PC-3 (cell line): Measurements from ENCODE around the gene OR8H2.

Experiments used
- CTCF ChIP-seq: fragments of 300-600 bp; sonication (generic); conservative IDR thresholded peaks from 2 replicates; pipeline ENCODE4 v1.5.1; 2017; ENCODE audit warnings: antibody characterized with exemption, low read depth, mild to moderate bottlenecking, low read length
- EZH2 ChIP-seq: fragments of 300-600 bp; sonication (generic); IDR thresholded peaks from one replicate; pipeline ENCODE4 v1.6.1; 2017; ENCODE audit warnings: antibody characterized with exemption, mild to moderate bottlenecking, low read length; ENCODE audit not compliant: unreplicated experiment
- EZH2phosphoT487 ChIP-seq: fragments of 300-600 bp; sonication (generic); IDR thresholded peaks from 2 replicates; pipeline ENCODE4 v1.6.1; 2018; ENCODE audit warnings: mild to moderate bottlenecking, antibody characterized with exemption, low read length, borderline replicate concordance

- TF ChIP-seq CTCF: no peak
- no peak for TF ChIP-seq EZH2
- TF ChIP-seq EZH2phosphoT487: no peak
Measured at GRCh38 chr11:56093008-56093407, 10.5 kb upstream of the OR8H2 start, which contains the start of gene OR8I2.
